Psoas muscle (tissue), 8 donors: ENCODE data around the gene FRRS1L. TPM values are rescaled to one million over a fixed set of nuclear protein-coding genes. Genes with fewer than 3 reads are reported as not detected.

Experiments
- ATAC-seq, 4 donors: fragments of 200-7000 bp; cut with Tn5 transposase; one replicate each; pipeline ENCODE4 v1.9.1; 2020; ENCODE audit warnings: moderate library complexity in 3 of 4, mild to moderate bottlenecking in 2 of 4
- DNase-seq, 2 donors: peaks; one replicate each; pipeline ENCODE4 v3.0.0-alpha.2; 2020
- H3K27ac ChIP-seq: fragments of 200-600 bp; one replicate; pipeline ENCODE4 v1.8.0; 2022
- H3K27me3 ChIP-seq, 3 donors: fragments of 200-600 bp in 1 of 3; one replicate each; pipeline versions ENCODE4 v1.6.1 to v1.8.0; 2013 to 2022; ENCODE audit warnings: low read length in 2 of 3, mild to moderate bottlenecking in 2 of 3, moderate library complexity in 1 of 3; ENCODE audit not compliant: insufficient read depth in 3 of 3
- H3K36me3 ChIP-seq, 2 donors: fragments of 200-600 bp in 1 of 2; one replicate each; pipeline versions ENCODE4 v1.6.1 to v1.8.0; 2013 to 2022; ENCODE audit warnings: low read depth in 1 of 2, mild to moderate bottlenecking in 1 of 2, moderate library complexity in 1 of 2; ENCODE audit not compliant: insufficient read depth in 1 of 2
- H3K4me1 ChIP-seq: fragments of 200-600 bp; one replicate; pipeline ENCODE4 v1.8.0; 2022
- H3K4me3 ChIP-seq: fragments of 200-600 bp; one replicate; pipeline ENCODE4 v1.8.0; 2022; ENCODE audit warnings: mild to moderate bottlenecking
- H3K9me3 ChIP-seq: fragments of 200-600 bp; one replicate; pipeline ENCODE4 v1.8.0; 2022
- WGBS, 3 donors: extraction: QIAGEN DNeasy Blood & Tissue Kit; methylation state at CpG; one replicate each; pipeline versions ENCODE4 v1.1.6 to v1.1.7; 2013; 5-methylcytosine and 5-hydroxymethylcytosine counted together
- intact Hi-C, 2 donors: fragments of 100-400 bp; cut with DNase I; formaldehyde crosslinking; loops; one replicate each; pipeline versions ENCODE4 v1.11.0 to v1.14.2; 2022
- polyA plus RNA-seq, 3 donors: library from polyadenylated mRNA; stranded (reverse); fragments of 200-250 nt; gene quantifications; one replicate each; pipeline ENCODE4 v1.2.3, GENCODE V29; 2013
- total RNA-seq, 4 donors: library from RNA; stranded (reverse); fragmentation: NEBNext Ultra II Directional in 2 of 4; extraction: Animal tissue kit (Norgen Biotek cat#: 25700) in 2 of 4; gene quantifications; one replicate each; pipeline versions ENCODE4 v1.2.1 to v1.2.4, GENCODE V29; 2021 to 2023
- TF ChIP-seq, protein P1 (sequence below): fragments of 200-600 bp; IDR thresholded peaks from one replicate; pipeline ENCODE4 v1.8.0; 2022; ENCODE audit warnings: antibody characterized with exemption
- donor health status: healthy with polysubstance abuse.
- donor health status: DM: no; HTN: no; CAD: no; lungs with moderate emphysema.
- donor health status: Bipolar disorder and iron deficiency.
- donor health status: healthy.
- donor health status: DM: yes; HTN: yes; CAD: no.
- donor health status: DM: no; HTN: no; CAD: no.
- donor health status: DM: no; HTN: no; CAD: no.
- donor health status: DM: yes; HTN: yes; CAD: no.

The FRRS1L gene
- total and polyA plus RNA-seq, 7 donors: under 0.01 to 0.04 (median 0.01) TPM; not detected in 4

DNA sequence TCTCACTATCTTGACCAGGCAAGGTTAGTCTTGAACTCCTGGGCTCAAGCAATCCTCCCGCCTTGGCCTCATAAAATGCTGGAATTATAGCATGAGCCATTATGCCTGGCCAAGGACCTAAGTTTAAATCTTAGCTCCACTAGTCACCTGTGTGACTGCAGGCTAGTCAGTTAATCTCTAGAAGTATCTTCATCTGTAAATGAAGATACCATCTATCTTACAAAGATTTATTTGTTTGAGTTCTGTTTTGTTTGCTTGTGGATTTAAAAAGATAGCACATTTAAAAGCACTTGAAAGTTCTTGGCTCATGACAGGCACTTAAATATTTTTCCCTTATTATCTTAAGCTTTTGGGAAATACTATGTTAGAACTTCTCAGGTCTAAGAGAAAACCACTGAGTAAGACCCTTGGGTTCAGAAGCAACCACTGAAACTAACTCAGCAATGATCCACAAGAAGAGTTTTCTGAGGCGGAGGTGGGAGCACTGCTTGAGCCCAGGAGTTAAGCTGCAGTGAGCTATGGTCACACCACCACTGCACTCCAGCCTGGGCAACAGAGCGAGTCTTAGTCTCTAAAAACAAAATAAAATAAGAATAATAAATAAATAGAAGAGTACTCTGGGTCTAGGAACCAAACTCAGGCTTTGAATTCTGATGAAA, 66.4 kb downstream of the FRRS1L start:
- H3K27me3 ChIP-seq: no peaks in the 10 kb centered on the region
- no peak for ATAC-seq
- TF ChIP-seq, protein P1, sequence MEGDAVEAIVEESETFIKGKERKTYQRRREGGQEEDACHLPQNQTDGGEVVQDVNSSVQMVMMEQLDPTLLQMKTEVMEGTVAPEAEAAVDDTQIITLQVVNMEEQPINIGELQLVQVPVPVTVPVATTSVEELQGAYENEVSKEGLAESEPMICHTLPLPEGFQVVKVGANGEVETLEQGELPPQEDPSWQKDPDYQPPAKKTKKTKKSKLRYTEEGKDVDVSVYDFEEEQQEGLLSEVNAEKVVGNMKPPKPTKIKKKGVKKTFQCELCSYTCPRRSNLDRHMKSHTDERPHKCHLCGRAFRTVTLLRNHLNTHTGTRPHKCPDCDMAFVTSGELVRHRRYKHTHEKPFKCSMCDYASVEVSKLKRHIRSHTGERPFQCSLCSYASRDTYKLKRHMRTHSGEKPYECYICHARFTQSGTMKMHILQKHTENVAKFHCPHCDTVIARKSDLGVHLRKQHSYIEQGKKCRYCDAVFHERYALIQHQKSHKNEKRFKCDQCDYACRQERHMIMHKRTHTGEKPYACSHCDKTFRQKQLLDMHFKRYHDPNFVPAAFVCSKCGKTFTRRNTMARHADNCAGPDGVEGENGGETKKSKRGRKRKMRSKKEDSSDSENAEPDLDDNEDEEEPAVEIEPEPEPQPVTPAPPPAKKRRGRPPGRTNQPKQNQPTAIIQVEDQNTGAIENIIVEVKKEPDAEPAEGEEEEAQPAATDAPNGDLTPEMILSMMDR: no peak
- WGBS, 3 donors: 77 to 100% (median 98%) methylated on average over 3 of the region's 3 CpGs
- peak overlapping the region; percentile 76 for H3K27ac ChIP-seq
- peaks cover 0 to 28% of the 10 kb centered on the region in 2 donors for H3K36me3 ChIP-seq
- no peak overlapping the region for H3K4me3 ChIP-seq
- no peaks in the 10 kb centered on the region for H3K9me3 ChIP-seq
- H3K4me1 ChIP-seq: peaks cover 68% of the 10 kb centered on the region
- no peak for DNase-seq
- intact Hi-C loops: no loop called here

DNA sequence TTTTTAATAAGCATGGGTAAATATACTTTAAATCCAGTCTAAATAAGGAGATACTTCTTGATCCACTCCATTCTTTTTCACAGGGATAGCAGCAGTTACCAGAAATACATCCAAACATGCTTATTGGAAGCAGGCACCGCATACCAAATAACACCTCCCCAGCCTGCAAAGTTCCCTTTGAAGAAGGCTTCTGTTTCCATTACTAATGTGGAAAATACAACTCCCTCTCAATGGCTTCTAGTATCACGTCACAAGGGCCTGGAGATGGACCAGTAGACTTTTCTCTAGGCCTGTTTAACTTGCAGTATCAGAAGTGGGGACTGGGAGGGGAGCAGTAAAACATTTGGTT, 68.1 kb downstream of the FRRS1L start:
- DNase-seq (no peak), ATAC-seq (peak; percentile 2 to 28 (median 15))
- H3K4me3 ChIP-seq: peak overlapping the region; percentile 6
- no peaks in the 10 kb centered on the region for H3K9me3 ChIP-seq
- no peaks in the 10 kb centered on the region for H3K27me3 ChIP-seq
- WGBS, 3 donors: 11 to 27% (median 19%) methylated on average over 2 of the region's 2 CpGs
- intact Hi-C loops: no loop called here
- TF ChIP-seq, protein P1: no peak
- H3K36me3 ChIP-seq: peaks cover 0 to 14% of the 10 kb centered on the region in 2 donors
- peaks cover 86% of the 10 kb centered on the region for H3K4me1 ChIP-seq
- peak overlapping the region; percentile 76 for H3K27ac ChIP-seq

DNA sequence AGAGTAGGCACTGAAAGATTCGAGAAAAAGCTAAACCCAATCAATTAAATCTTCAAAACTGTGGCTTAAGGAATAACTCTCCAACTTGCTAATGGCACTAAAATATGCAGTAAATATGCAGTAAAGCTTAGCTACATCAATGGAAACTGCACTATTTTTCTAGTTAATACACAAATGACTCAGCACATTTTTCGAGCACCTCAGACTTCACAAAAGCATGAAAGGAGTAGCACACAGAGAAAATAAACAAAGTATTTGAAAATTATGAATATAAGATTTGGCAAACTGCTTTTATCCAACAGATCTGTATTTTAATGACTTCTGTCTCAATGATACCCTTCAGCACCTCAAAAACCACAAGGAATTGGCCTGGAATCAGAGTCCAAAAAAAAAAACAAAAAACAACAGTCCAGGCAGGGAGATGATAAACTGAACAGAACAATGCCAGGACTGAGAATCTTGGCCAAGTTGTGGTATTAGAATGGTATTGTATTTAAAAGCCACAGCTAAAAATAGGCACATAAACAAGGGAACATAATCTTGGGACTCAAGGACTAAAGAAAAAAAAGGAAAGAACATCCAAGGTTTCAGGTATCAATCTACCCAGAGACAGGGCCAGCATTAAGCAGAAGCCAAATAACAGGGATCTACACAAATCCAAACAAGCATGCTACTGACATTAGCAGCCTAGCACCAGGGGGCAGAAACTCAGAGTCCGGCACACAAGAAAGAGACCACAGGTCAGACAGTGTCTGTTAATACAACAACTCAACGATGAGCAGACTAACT, 68.7 kb downstream of the FRRS1L start:
- peak; percentile 83 to 88 (median 85) for ATAC-seq
- H3K36me3 ChIP-seq: peaks cover 0 to 11% of the 10 kb centered on the region in 2 donors
- 15 to 27% (median 17%) methylated on average over 4 of the region's 4 CpGs for WGBS, 3 donors
- intact Hi-C loops: no loop called here
- H3K27me3 ChIP-seq: no peaks in the 10 kb centered on the region
- TF ChIP-seq, protein P1: peak; percentile 39
- no peak for DNase-seq
- peak overlapping the region; percentile 76 for H3K27ac ChIP-seq
- H3K4me1 ChIP-seq: peaks cover 91% of the 10 kb centered on the region
- H3K4me3 ChIP-seq: peak overlapping the region; percentile 21
- no peaks in the 10 kb centered on the region for H3K9me3 ChIP-seq

DNA sequence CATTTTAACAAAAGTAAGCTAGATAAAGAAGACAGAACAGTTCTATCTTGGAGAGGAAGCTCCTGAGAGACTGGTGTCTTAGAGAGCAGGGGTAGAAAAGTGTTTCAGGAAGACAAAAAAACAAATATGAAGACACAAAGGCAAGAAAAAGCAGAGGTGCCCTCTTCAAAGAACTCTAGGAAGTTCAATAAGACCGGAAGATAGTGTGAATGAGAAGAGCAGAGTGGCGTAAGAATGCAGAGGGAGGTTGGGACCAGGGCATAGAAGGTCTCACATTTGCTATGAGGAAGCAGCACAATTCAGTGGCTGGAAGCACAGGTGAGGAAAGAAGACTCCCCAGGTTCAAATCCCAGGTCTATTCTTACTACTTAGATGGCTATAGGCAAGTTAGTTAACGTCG, 69.9 kb downstream of the FRRS1L start:
- no peak for DNase-seq
- H3K27ac ChIP-seq: peak overlapping the region; percentile 76
- peaks cover 0 to 12% of the 10 kb centered on the region in 2 donors for H3K36me3 ChIP-seq
- 87 to 92% (median 91%) methylated on average over 4 of the region's 4 CpGs for WGBS, 3 donors
- no peaks in the 10 kb centered on the region for H3K9me3 ChIP-seq
- intact Hi-C loops: no loop called here
- ATAC-seq: no peak
- TF ChIP-seq, protein P1: no peak
- H3K27me3 ChIP-seq: no peaks in the 10 kb centered on the region
- no peak overlapping the region for H3K4me3 ChIP-seq
- H3K4me1 ChIP-seq: peaks cover 96% of the 10 kb centered on the region
